Vagina (tissue), 2 donors: ENCODE results near the gene ACOXL. TPM values are rescaled to one million over a fixed set of nuclear protein-coding genes. Genes with fewer than 3 reads are reported as not detected.

Experiments used
- DNase-seq, 2 donors: peaks; one replicate each; pipeline ENCODE4 v3.0.0-alpha.2; 2017; ENCODE audit errors: extremely low spot score in 2 of 2
- H3K27ac ChIP-seq: fragments of 200-600 bp; sonication (generic); one replicate; pipeline ENCODE4 v1.5.1; 2019
- H3K27me3 ChIP-seq: fragments of 200-600 bp; sonication (generic); one replicate; pipeline ENCODE4 v1.5.1; 2019
- H3K36me3 ChIP-seq, 2 donors: fragments of 200-600 bp; sonication (generic); one replicate each; pipeline ENCODE4 v1.5.1; 2017 to 2019
- H3K4me1 ChIP-seq: fragments of 200-600 bp; sonication (generic); one replicate; pipeline ENCODE4 v1.5.1; 2019
- H3K4me3 ChIP-seq, 2 donors: fragments of 200-600 bp; sonication (generic); 1 replicate in 1 of 2; 2 replicates in 1 of 2; pipeline ENCODE4 v1.5.1; 2016 to 2019
- H3K9me3 ChIP-seq: fragments of 200-600 bp; sonication (generic); one replicate; pipeline ENCODE4 v1.5.1; 2019
- POLR2A ChIP-seq, 2 donors: fragments of 450-650 bp; IDR thresholded peaks; one replicate each; pipeline ENCODE4 v1.6.1; 2017; ENCODE audit warnings: antibody characterized with exemption in 2 of 2, mild to moderate bottlenecking in 2 of 2, moderate library complexity in 2 of 2
- POLR2AphosphoS5 ChIP-seq, 2 donors: sonication (generic); formaldehyde crosslinking; IDR thresholded peaks; one replicate each; pipeline ENCODE4 v1.9.0; 2017; ENCODE audit warnings: antibody characterized with exemption in 2 of 2, mild to moderate bottlenecking in 2 of 2, low read depth in 1 of 2; ENCODE audit not compliant: insufficient read depth in 1 of 2
- intact Hi-C: fragments of 100-400 bp; cut with DNase I; formaldehyde crosslinking; loops from one replicate; pipeline ENCODE4 v1.15.1; 2023
- total RNA-seq: library from RNA; depleted of rRNA; stranded (reverse); fragments of >200 nt; gene quantifications from one replicate; pipeline ENCODE4 v1.2.3, GENCODE V29; 2016
- TF ChIP-seq, protein P1 (sequence below), 3 experiments: fragments of 450-650 bp in 2 of 3; fragments of 200-600 bp in 1 of 3; sonication (generic) in 1 of 3; IDR thresholded peaks; one replicate each; pipeline ENCODE4 v1.5.1; 2017 to 2019; ENCODE audit warnings: antibody characterized with exemption in 3 of 3, mild to moderate bottlenecking in 2 of 3, moderate library complexity in 2 of 3

The ACOXL gene
- total RNA-seq, 1 donor from 2014 or later = not detected

GRCh38 chr2:110886826-110887573 lies 154.6 kb downstream of the ACOXL start:
- no peaks in the 10 kb centered on the region for H3K9me3 ChIP-seq
- intact Hi-C loops = no loop called here
- no peaks in the 10 kb centered on the region for H3K27me3 ChIP-seq
- TF ChIP-seq POLR2A (IDR thresholded peaks at IDR 0.05) (no peak), POLR2AphosphoS5 (IDR thresholded peaks at IDR 0.05; ENCODE audit: insufficient read depth in 1 of 2, low read depth in 1 of 2) (no peak)
- TF ChIP-seq, protein P1, sequence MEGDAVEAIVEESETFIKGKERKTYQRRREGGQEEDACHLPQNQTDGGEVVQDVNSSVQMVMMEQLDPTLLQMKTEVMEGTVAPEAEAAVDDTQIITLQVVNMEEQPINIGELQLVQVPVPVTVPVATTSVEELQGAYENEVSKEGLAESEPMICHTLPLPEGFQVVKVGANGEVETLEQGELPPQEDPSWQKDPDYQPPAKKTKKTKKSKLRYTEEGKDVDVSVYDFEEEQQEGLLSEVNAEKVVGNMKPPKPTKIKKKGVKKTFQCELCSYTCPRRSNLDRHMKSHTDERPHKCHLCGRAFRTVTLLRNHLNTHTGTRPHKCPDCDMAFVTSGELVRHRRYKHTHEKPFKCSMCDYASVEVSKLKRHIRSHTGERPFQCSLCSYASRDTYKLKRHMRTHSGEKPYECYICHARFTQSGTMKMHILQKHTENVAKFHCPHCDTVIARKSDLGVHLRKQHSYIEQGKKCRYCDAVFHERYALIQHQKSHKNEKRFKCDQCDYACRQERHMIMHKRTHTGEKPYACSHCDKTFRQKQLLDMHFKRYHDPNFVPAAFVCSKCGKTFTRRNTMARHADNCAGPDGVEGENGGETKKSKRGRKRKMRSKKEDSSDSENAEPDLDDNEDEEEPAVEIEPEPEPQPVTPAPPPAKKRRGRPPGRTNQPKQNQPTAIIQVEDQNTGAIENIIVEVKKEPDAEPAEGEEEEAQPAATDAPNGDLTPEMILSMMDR (IDR thresholded peaks at IDR 0.05) = no peak
- no peak overlapping the region for H3K4me3 ChIP-seq
- no peaks in the 10 kb centered on the region for H3K36me3 ChIP-seq
- DNase-seq = no peak
- H3K4me1 ChIP-seq = no peaks in the 10 kb centered on the region
- H3K27ac ChIP-seq = no peak overlapping the region

- Histone ChIP-seq H3K27ac (no peak overlapping the region), H3K36me3 (no peaks in the 10 kb centered on the region), H3K4me3 (no peak overlapping the region), H3K4me1 (no peaks in the 10 kb centered on the region), H3K27me3 (no peaks in the 10 kb centered on the region), H3K9me3 (no peaks in the 10 kb centered on the region)
- TF ChIP-seq POLR2A (IDR thresholded peaks at IDR 0.05) = no peak
- TF ChIP-seq POLR2AphosphoS5 (IDR thresholded peaks at IDR 0.05; ENCODE audit: insufficient read depth in 1 of 2, low read depth in 1 of 2) = no peak
- TF ChIP-seq, protein P1 (IDR thresholded peaks at IDR 0.05) = no peak
- intact Hi-C loops = no loop called here
- DNase-seq = no peak
These were observed 156.0 kb downstream of the ACOXL start for GRCh38 chr2:110888411-110888810.

GRCh38 chr2:110891626-110892025 lies 159.3 kb downstream of the ACOXL start:
- H3K4me3 ChIP-seq = no peak overlapping the region
- H3K4me1 ChIP-seq = no peaks in the 10 kb centered on the region
- H3K27me3 ChIP-seq = no peaks in the 10 kb centered on the region
- H3K9me3 ChIP-seq = no peaks in the 10 kb centered on the region
- no peak overlapping the region for H3K27ac ChIP-seq
- no peaks in the 10 kb centered on the region for H3K36me3 ChIP-seq
- no peak for TF ChIP-seq POLR2AphosphoS5 (IDR thresholded peaks at IDR 0.05; ENCODE audit: insufficient read depth in 1 of 2, low read depth in 1 of 2)
- TF ChIP-seq, protein P1 (IDR thresholded peaks at IDR 0.05) = no peak
- no peak for TF ChIP-seq POLR2A (IDR thresholded peaks at IDR 0.05)
- DNase-seq = no peak
- intact Hi-C loops = no loop called here

DNA sequence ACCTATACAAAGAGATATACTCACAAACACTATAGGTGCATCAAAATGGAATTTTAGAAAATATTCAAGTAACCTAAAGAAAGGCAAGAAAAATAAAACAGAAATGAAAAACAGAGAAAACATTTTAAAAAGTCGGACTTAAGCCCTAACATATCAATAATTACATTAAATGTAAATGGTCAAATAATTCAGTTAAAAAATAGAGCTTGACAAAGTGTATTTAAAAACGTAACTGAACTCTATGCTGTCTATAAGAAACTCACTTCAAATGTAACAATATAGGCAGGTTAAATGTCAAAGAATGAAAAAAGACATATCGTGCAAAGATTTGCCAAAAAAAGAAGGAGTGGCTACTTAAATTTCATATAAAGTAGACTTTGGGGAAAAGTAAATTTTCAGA lies 163.9 kb downstream of the ACOXL start:
- Histone ChIP-seq H3K9me3 (no peaks in the 10 kb centered on the region), H3K4me3 (no peak overlapping the region), H3K4me1 (no peaks in the 10 kb centered on the region), H3K27me3 (no peaks in the 10 kb centered on the region), H3K36me3 (no peaks in the 10 kb centered on the region), H3K27ac (no peak overlapping the region)
- TF ChIP-seq, protein P1 (IDR thresholded peaks at IDR 0.05) = no peak
- no peak for TF ChIP-seq POLR2AphosphoS5 (IDR thresholded peaks at IDR 0.05; ENCODE audit: insufficient read depth in 1 of 2, low read depth in 1 of 2)
- no peak for TF ChIP-seq POLR2A (IDR thresholded peaks at IDR 0.05)
- intact Hi-C loops = no loop called here
- no peak for DNase-seq

GRCh38 chr2:110897966-110898365 lies 165.6 kb downstream of the ACOXL start:
- Histone ChIP-seq H3K4me1 (no peaks in the 10 kb centered on the region), H3K36me3 (no peaks in the 10 kb centered on the region), H3K4me3 (no peak overlapping the region), H3K27ac (no peak overlapping the region), H3K27me3 (no peaks in the 10 kb centered on the region), H3K9me3 (no peaks in the 10 kb centered on the region)
- no peak for DNase-seq
- TF ChIP-seq POLR2A (IDR thresholded peaks at IDR 0.05) (no peak), POLR2AphosphoS5 (IDR thresholded peaks at IDR 0.05; ENCODE audit: insufficient read depth in 1 of 2, low read depth in 1 of 2) (no peak)
- TF ChIP-seq, protein P1 (IDR thresholded peaks at IDR 0.05) = no peak
- intact Hi-C loops = no loop called here
